ENCODE results near the gene MRPS18A.

Gene MRPS18A

DNA sequence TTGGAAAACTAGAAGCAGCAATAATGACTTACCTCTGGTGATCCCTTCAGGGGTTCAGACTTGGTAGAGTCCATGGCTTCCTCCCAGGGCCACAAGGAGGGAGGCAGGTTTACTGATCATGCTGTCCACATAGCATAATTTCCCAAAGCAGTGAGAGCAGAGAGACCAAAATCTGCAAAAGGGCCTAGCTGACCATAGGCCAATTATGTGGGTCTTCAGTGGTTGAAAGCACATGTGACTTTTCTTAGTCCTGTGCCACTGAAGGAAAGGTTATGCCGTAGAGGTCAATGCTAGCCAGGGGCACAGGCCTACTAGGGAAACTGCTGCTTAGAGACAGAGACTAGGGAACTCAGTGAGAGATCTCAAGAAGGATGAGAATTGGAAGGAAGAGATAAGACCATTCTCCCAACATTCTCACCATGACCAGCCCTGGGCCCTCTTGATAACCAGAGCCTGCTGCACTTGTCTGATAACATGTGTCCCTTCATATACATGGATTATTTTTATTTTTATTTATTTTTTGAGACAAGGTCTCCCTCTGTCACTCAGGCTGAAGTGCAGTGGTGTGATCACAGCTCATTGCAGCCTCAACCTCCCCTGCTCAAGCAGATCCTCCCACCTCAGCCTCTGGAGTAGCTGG lies 56.5 kb downstream of the MRPS18A start:
- no peak for DNase-seq

DNA sequence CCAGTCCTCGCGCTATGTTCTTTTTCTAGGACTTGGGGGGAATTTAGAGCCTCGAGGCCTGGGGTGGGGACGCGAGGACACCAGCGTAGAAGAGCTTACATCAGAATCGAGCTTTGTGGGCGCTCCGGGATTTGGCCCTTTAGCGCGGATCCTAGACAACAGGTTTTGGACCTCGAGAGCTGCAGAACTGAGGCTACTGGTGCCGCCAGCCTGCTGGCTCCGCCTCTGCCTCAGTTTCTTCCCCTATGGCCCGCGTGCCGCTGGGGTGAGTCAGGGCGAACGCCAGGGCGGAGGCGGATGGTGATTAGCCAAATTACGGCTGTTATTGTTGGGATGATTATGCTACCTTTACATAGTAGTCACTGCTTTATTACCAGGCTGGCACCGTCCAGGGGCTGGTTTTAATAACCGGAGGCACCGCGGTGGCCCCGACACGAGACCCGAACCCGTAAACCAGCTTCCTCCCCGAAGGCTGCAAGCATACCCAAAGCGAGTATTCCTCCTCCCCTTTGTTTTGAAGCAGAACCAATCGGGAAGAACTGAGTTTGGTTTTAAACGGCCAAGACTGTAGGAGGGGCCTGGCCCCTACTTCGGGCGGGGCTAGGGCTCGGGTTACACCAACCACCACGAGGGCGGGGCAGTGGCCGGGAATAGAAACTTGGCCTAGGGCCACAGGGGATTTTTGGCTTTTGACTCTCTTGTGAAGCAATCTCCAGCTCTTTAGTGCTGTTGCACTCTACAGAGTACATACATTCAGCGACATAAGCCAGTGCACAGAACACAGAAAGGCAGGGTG lies 57.9 kb downstream of the MRPS18A start:
- DNase-seq = peak; percentile 95

DNA sequence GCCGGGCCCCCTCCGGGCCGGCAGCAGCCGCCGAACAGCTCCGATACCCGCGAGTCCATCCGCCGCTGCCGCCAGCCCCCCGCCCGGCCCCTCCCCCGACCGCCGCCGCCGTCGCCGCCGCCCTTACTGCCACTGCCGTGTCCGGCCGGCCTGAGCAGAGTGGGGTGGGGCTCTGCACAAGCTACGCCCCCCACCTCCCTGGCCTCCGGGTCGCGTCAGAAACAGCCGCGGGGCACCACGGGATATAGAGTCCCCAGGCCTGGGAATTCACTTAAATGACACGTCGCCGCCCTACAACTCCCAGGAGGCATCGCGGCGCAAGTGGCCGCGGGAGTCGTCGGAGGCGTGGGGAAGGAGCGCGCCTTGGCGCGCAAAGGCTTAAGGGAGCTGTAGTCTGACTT lies 58.5 kb downstream of the MRPS18A start, which contains the start of gene GTPBP2:
Gene GTPBP2 (minus strand): TSS at position 161 of the 401 bp plus-strand sequence. CDS start 102 bp downstream, at position 59.
- peak; percentile 99 for DNase-seq

DNA sequence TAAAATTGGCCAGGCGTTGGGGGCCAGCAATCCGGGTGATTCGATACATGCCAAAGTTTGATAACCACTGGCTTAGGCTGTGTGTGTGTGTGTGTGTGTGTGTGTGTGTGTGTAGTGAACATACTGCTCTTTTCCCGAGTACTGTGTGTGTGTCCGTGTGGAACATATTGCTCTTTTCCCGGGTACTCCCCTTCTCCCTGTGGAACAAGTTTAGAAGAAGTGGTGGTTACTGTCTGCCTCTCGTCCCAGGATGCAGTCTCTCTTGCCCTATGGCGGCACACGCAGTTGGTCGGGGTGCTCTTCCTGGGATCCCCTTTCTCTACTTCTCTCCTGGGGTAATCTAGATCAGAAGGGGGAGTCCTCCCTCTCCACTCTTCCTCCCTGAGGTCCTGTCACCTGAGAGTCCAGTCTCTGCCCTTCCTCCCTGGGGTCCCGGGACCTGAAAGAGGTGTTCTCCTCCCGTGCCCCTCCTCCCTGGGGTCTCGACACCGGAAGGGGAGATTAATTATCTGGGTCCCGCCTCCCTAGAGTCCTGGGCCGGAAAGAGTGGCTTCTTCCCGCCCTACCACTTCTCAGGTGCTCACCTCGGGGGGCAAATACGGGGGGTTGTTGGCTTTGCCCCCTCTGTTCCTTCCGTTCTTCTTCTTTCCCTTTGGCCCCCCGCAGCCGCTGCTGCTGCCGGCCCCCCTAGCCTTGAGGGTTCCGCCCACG lies 59.0 kb downstream of the MRPS18A start:
- DNase-seq = peak; percentile 37

DNA sequence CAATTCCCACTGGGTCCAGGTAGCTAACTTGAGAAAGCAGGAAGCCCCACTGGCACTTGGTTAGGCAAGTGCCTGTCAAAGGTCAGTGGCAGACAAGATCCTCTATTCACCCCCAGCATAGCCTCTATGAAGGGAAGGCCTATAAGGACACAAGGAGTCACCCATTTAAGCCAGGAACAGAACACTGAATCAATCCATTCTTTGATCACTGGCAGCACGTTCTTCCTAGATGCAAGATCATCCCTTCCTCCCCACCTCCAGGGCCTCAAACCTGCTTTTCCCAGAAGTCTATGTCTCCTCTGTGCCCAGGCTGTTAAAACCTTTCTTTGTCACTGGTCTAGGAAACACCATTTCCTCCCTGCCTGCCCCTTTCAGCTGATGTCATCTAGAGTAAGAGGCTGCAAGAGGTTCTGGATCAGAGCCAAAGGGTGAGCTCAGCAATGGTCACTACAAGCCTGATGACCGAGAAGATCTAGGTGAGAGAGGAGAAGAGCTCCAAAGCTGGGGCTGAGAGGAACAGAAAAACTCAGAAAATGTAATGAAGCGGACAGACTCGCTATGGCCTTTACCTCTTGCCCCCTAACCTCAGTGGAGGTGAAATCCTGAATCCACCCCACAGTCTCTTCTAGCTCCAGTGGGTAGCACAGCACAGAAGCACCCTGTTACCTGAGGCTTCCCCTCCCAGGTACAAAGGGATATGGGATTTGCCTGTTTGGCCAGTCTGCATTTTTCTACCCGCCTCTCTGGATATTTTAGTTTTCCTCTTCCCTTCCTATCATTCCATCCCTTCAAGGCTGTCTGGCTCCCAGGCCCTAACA lies 60.4 kb downstream of the MRPS18A start:
- DNase-seq = peak; percentile 50

DNA sequence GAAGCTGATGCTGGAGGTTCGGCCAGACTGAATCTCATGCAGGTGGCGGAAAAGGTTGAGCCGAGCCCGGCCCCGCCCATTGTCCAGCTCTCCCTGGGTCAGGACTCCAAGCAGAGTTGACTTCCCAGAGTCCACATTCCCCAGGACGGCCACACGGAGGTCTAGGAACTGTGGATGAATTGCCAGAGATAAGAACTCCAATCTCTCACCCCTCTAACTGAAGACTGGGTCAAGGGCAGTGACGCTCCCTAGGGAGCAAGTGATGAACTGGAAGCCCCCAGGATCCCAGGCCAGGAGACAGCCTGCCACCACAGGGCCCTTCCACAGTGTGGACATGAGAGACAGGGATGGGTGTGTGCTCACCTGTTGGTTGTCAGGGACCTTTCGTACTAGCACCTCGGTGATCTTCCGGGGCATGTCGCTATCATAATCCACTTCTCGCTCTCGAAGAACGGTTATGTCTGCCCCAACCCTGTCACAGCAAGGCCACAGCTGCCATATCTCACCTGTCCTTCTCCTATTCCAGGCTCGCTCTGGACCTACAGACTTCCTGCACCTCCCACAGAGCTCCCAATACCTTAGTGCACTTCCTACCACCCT lies 62.1 kb downstream of the MRPS18A start:
- no peak for DNase-seq

DNA sequence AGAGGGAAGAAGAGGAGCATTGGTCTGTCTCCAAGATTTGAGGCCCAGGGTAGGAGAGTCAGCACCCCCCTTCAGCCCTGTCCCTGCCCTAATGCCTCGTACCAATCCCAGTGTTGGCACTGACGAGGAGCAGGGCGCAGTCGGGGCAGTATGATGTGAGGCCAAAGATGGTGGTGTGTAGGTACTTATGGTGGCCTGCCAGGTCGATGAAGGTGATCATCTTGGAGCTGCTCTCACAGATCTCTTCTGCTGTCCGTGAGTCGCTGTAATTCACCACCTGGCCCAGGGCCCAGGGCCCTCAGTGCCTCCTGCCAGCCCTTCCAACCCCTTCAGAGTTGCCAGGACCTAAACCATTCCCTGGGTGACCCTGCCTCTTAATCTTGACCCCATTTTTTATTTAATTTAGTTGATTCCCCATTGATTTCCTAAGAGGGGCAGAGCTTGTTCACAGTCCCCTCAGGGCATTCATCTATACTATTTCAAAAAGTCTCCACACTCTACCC lies 62.8 kb downstream of the MRPS18A start:
- no peak for DNase-seq

DNA sequence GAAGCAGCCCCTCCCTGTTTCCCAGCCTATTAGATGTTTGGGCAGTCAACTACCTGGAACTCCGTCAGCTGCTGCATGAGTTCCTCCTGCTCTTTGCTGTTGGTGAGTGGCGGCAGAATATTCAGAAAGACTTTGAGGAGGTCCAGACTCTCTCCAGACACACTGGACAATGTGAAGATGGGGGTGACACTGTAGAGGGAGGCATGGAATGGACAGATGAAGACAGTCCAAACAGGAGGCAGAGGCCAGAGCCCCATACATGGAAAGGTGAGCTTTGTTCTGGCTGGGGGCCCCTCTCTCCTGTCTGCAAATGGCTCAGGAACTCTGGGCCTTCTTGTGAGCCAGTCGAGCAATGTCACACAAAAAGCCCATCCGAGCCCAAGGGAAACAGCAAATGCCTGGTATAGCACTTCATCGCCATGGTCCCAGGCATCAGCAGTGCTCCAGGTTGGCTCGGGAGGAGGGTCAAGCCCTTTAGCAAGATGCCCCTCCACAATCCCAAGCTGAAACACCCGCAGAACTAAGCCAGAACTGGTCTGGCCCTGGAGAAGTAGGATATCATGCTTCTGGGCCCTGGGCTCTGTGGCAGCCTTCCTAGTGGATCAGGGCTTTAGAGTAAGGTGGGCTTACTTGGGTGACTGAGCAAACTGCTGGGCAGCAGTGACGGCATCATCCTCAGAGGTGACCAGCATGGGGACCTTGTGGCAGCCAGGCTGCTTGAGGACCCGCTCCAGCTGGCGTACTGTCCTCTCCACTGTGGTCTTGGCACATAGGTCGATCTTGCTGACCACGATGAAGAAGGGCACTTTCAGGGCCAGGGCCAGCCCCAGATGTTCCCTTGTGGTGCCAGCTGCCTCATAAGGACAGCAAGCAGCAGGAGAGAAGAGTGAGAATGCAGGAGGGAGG lies 63.5 kb downstream of the MRPS18A start:
- DNase-seq = no peak

DNA sequence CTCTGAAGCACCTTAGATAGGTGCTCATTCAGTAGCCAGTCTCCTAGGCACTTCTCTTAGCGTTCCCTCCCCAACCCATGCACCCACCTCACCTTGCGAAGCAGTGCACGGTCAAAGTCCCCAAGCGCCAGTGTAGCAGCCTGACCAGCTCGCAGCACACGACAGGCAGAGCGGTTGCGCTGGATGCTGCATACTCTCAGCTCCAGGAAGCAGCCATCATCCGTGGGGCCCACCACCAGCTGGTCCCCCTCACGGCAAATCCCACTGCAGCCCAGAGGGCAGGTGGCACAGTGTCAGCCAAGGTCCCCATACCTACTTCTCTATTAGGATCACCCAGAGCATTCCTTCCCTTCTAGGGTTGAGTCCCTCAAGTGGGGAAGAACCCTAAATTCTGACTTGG lies 65.0 kb downstream of the MRPS18A start:
- DNase-seq = no peak

DNA sequence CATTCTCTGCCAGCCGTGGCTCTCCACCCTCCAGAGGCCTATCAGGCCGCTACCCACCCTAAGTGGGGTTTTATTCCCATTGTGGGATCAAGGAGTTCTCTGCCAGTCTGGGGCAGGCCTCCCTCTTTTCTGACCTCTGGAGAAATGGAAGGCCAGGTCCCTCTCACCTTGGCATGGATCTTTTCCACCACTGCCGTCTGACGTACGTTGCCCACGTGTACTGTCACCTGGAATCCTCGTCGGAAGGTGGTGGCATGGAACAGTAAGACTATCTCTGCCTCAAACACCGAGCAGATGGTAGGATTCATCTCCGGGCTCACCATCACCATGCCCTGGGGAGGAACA lies 65.8 kb downstream of the MRPS18A start:
- DNase-seq = no peak

All from NCI-H1092 treated with DMSO at 0.1 percent for 48 hours (cell line).